GM19372 (cell line): ENCODE data around the gene NBPF26.
"Not testable (repeated sequence)": the region's sequence is repeated elsewhere in the genome, so short reads cannot be mapped to it uniquely, and the experiment has no call there.

Source experiments
- ATAC-seq: cut with Tn5 transposase; IDR thresholded peaks from one replicate; pipeline ENCODE4 v1.9.1; 2021; ENCODE audit warnings: mild to moderate bottlenecking, low read depth, moderate library complexity; ENCODE audit not compliant: unreplicated experiment

Gene NBPF26

GRCh38 chr1:120723715-120724402 lies at the start of gene NBPF26:
Gene NBPF26, plus strand, starts transcription at chr1:120723945.
- not testable (repeated sequence) for ATAC-seq

GRCh38 chr1:120680106-120680819 lies 43.5 kb upstream of the NBPF26 start:
- not testable (repeated sequence) for ATAC-seq

- ATAC-seq = not testable (repeated sequence)
These were observed 42.8 kb upstream of the NBPF26 start for GRCh38 chr1:120680938-120681337.

- not testable (repeated sequence) for ATAC-seq
These were observed 39.3 kb upstream of the NBPF26 start for GRCh38 chr1:120684397-120684796.

GRCh38 chr1:120685622-120686021 lies 38.1 kb upstream of the NBPF26 start:
- not testable (repeated sequence) for ATAC-seq

- not testable (repeated sequence) for ATAC-seq
These were observed 36.5 kb upstream of the NBPF26 start for GRCh38 chr1:120687250-120687649.

GRCh38 chr1:120700807-120701562 lies 22.8 kb upstream of the NBPF26 start:
- ATAC-seq = not testable (repeated sequence)

GRCh38 chr1:120723358-120723714 lies 409 bp upstream of the NBPF26 start:
- not testable (repeated sequence) for ATAC-seq

GRCh38 chr1:120724507-120724906 lies 762 bp downstream of the NBPF26 start:
- ATAC-seq = not testable (repeated sequence)

- ATAC-seq = not testable (repeated sequence)
These were observed 5.1 kb downstream of the NBPF26 start for GRCh38 chr1:120728811-120729210.

GRCh38 chr1:120769090-120769489 lies 45.3 kb downstream of the NBPF26 start:
- not testable (repeated sequence) for ATAC-seq

GRCh38 chr1:120805452-120805851 lies 81.7 kb downstream of the NBPF26 start:
- not testable (repeated sequence) for ATAC-seq

- ATAC-seq = not testable (repeated sequence)
These were observed 88.1 kb downstream of the NBPF26 start for GRCh38 chr1:120811822-120812221.

- not testable (repeated sequence) for ATAC-seq
These were observed 101.3 kb downstream of the NBPF26 start for GRCh38 chr1:120825051-120825450.

- ATAC-seq = not testable (repeated sequence)
These were observed 102.9 kb downstream of the NBPF26 start for GRCh38 chr1:120826623-120827022.

- not testable (repeated sequence) for ATAC-seq
These were observed 120.6 kb downstream of the NBPF26 start for GRCh38 chr1:120844186-120844944.

GRCh38 chr1:120844945-120845330 lies 121.2 kb downstream of the NBPF26 start:
- not testable (repeated sequence) for ATAC-seq

- not testable (repeated sequence) for ATAC-seq
These were observed 125.9 kb downstream of the NBPF26 start for GRCh38 chr1:120849400-120850286.

GRCh38 chr1:120850287-120850536 lies 126.5 kb downstream of the NBPF26 start:
- not testable (repeated sequence) for ATAC-seq
